Ishikawa (cell line): ENCODE data around the gene PMFBP1.
A peak's percentile ranks its signal among the peaks of the same experiment; 100 is the strongest.

Source experiments
- CEBPB ChIP-seq: IDR thresholded peaks from 2 replicates; pipeline ENCODE4 v1.6.1; 2012
- CREB1 ChIP-seq: IDR thresholded peaks from 2 replicates; pipeline ENCODE4 v1.6.1; 2012; ENCODE audit warnings: low read depth
- EGR1 ChIP-seq: IDR thresholded peaks from 2 replicates; pipeline ENCODE4 v1.6.1; 2012
- EP300 ChIP-seq: IDR thresholded peaks from 2 replicates; pipeline ENCODE4 v1.6.1; 2012; ENCODE audit warnings: borderline replicate concordance
- FOXM1 ChIP-seq: IDR thresholded peaks from 2 replicates; pipeline ENCODE4 v1.6.1; 2012; ENCODE audit warnings: low read depth, borderline replicate concordance
- MAX ChIP-seq: IDR thresholded peaks from 2 replicates; pipeline ENCODE4 v1.6.1; 2012
- NFIC ChIP-seq: IDR thresholded peaks from 2 replicates; pipeline ENCODE4 v1.6.1; 2012
- RAD21 ChIP-seq: IDR thresholded peaks from 2 replicates; pipeline ENCODE4 v1.6.1; 2012; ENCODE audit warnings: low read depth
- REST ChIP-seq: IDR thresholded peaks from 2 replicates; pipeline ENCODE4 v1.6.1; 2012; ENCODE audit warnings: low read depth, mild to moderate bottlenecking
- TAF1 ChIP-seq: IDR thresholded peaks from 2 replicates; pipeline ENCODE4 v1.6.1; 2012; ENCODE audit warnings: low read depth, mild to moderate bottlenecking
- TCF12 ChIP-seq: IDR thresholded peaks from 2 replicates; pipeline ENCODE4 v1.6.1; 2012; ENCODE audit warnings: low read depth
- TEAD4 ChIP-seq: IDR thresholded peaks from 2 replicates; pipeline ENCODE4 v1.6.1; 2012
- USF1 ChIP-seq: IDR thresholded peaks from 2 replicates; pipeline ENCODE4 v1.6.1; 2012
- YY1 ChIP-seq: IDR thresholded peaks from 2 replicates; pipeline ENCODE4 v1.6.1; 2012; ENCODE audit warnings: low read depth
- ZBTB7A ChIP-seq: IDR thresholded peaks from 2 replicates; pipeline ENCODE4 v1.6.1; 2012; ENCODE audit warnings: low read depth

The PMFBP1 gene

GRCh38 chr16:72164691-72165090 lies 7.3 kb downstream of the PMFBP1 start:
- no peak for TF ChIP-seq ZBTB7A

- TF ChIP-seq EGR1 (no peak), CREB1 (no peak), NFIC (no peak), REST (no peak), YY1 (no peak)
Observed at GRCh38 chr16:72162105-72162692, 9.8 kb downstream of the PMFBP1 start.

GRCh38 chr16:72159801-72160200 lies 12.2 kb downstream of the PMFBP1 start:
- TF ChIP-seq NFIC (no peak), USF1 (no peak), EP300 (no peak), TAF1 (no peak), REST (no peak), YY1 (no peak), EGR1 (no peak), TCF12 (no peak), CREB1 (no peak), TEAD4 (no peak), FOXM1 (no peak), CEBPB (no peak), ZBTB7A (no peak), RAD21 (no peak), MAX (no peak)

GRCh38 chr16:72159386-72159785 lies 12.6 kb downstream of the PMFBP1 start:
- no peak for TF ChIP-seq ZBTB7A
- TF ChIP-seq REST, result no peak
- no peak for TF ChIP-seq FOXM1
- TF ChIP-seq NFIC, result no peak
- no peak for TF ChIP-seq USF1
- no peak for TF ChIP-seq CREB1
- TF ChIP-seq YY1, result no peak
- TF ChIP-seq MAX, result no peak
- no peak for TF ChIP-seq TEAD4
- TF ChIP-seq EGR1, result no peak
- no peak for TF ChIP-seq RAD21
- no peak for TF ChIP-seq TAF1
- no peak for TF ChIP-seq EP300
- TF ChIP-seq TCF12, result no peak
- TF ChIP-seq CEBPB, result no peak

- TF ChIP-seq RAD21, result peak; percentile 23; the same call in 1 of the 2 replicates
- no peak for TF ChIP-seq MAX
- TF ChIP-seq NFIC, result no peak
Observed at GRCh38 chr16:72149676-72150464, 22.1 kb downstream of the PMFBP1 start.
